HG03097 (cell line): Measurements from ENCODE around the gene FAM9B.

Source experiments
- ATAC-seq: cut with Tn5 transposase; IDR thresholded peaks from one replicate; pipeline ENCODE4 v1.9.1; 2021; ENCODE audit not compliant: unreplicated experiment, low FRiP score

The FAM9B gene

GRCh38 chrX:8981723-8982122 lies 52.2 kb downstream of the FAM9B start:
- no peak for ATAC-seq

DNA sequence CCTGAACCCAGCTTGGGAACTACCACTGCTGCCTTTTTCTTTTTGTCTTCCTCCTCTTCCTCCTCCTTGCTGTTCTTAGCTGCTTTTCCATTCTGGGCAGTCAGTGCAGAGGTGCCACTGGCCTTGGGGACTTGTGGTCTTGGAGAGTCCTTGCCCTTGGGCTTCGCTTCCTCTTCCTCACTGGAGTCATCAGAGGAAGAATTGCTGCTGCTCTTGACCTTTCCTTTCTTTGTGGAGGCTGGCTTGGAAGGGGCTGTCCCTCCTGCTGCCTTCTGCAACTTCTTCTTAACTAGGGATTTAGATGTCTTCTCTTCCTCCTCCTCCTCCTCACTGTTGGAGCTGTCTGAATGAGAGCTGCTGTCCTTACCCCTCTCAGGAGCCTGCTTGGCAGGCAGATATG lies 53.2 kb downstream of the FAM9B start:
- no peak for ATAC-seq
